GM21529 (cell line): Measurements from ENCODE around the gene TTLL11.
A peak's percentile ranks its signal among the peaks of the same experiment; 100 is the strongest.
"Not testable (repeated sequence)": the region's sequence is repeated elsewhere in the genome, so short reads cannot be mapped to it uniquely, and the experiment has no call there.

Experiments
- ATAC-seq: cut with Tn5 transposase; IDR thresholded peaks from one replicate; pipeline ENCODE4 v1.9.1; 2021; ENCODE audit not compliant: unreplicated experiment

Gene TTLL11

GRCh38 chr9:122125509-122126330, 32.6 kb upstream of the TTLL11 start:
- no peak for ATAC-seq

DNA sequence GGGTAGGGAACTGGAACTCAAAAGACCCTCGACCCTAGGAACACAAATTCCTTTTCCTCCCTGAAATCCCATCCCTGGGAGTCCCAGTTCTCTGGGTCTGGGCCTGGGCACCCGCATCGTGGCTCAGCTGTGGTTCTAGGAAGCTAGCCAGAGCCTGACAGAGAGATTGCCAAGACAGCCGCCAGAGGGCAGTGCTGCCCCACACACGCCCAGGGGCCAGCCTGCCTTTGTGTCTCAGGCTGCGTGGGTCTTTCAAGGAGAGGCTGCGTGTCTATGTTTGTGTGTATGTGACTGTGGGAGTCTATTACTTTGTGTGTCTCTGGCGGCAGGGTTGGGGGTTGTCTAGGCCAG, 32.0 kb upstream of the TTLL11 start:
- peak; percentile 59 for ATAC-seq

DNA sequence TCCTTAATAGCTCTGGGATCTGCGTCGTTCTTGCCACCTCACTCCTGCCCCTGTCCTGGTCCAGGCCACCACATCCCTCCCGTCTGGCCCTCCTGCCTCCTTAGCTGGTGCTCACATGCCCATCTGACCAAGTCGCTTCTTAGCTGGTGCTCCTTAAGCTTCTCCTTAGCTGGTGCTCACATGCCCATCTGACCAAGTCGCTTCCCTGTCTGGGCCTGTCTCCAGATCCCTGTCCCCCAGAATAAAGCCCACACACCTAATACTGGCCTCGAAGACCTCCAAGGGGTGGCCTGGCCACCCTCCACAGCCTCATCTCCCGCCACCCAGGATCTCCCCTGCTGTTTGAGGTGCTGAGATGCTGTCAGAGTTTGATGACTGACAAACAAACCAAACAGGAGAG, 31.4 kb upstream of the TTLL11 start:
- ATAC-seq: no peak

- no peak for ATAC-seq
Observed at GRCh38 chr9:122124048-122124447, 30.9 kb upstream of the TTLL11 start.

- ATAC-seq: no peak
Observed at GRCh38 chr9:122122903-122123632, 30.0 kb upstream of the TTLL11 start.

- no peak for ATAC-seq
Observed at GRCh38 chr9:122122468-122122867, 29.4 kb upstream of the TTLL11 start.

GRCh38 chr9:122121931-122122330, 28.8 kb upstream of the TTLL11 start:
- no peak for ATAC-seq

- ATAC-seq: no peak
Observed at GRCh38 chr9:122121391-122121790, 28.3 kb upstream of the TTLL11 start.

- no peak for ATAC-seq
Observed at GRCh38 chr9:122120316-122121071, 27.4 kb upstream of the TTLL11 start.

DNA sequence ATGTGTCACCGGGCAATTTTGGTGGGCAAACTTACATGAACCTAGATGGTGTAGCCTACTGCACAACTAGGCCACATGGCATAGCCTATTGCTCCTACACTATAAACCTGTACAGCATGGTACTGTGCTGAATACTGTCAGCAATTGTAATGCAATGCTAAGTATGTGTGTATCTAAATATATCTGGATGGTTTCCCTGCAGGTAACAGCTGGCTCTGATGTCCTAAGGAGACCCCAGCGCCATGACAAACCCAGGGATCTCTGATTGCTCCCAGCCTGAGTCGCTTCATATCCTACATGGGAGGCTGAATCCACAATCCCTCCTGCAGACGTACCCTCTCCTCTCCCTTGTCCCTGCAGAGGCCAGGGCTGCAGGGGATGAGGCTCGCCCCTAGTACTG, 26.6 kb upstream of the TTLL11 start:
- no peak for ATAC-seq

GRCh38 chr9:122119166-122119521, 26.0 kb upstream of the TTLL11 start:
- no peak for ATAC-seq

GRCh38 chr9:122118343-122119165, 25.4 kb upstream of the TTLL11 start:
- ATAC-seq: no peak

- ATAC-seq: not testable (repeated sequence)
Observed at GRCh38 chr9:122117241-122117640, 24.1 kb upstream of the TTLL11 start.

DNA sequence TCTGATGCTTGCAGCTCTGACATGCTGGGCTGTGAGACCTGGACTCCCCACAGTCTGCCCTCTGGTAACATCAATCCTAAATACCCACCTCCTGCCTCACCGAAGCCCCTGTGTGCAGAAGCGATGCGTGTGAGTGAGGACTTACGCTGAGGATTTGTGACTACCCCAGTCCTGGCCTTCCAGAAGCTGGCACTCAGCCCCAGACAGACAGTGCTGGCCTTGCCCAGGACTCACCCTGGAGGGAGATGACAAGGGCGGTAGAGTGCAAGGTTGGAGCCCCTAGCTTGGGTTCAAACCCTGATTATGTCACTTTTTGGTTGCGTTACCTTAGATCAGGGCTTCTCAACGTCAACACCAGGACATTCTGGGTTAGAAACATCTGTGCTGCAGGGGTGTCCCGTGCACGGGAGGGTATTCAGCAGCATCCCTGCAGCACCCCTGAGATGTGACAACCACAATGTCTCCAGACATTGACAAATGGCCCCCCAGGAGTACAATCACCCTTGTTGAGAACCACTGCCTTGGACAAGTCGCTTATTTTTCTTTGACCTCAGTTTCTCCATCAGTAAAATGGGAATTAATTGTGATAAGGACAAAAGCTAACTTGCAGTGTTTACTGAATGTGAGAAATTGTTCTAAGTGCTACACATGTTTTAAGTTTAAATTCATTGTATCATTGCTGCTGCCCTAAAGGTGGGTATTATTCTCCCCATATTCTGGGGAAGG, 23.5 kb upstream of the TTLL11 start:
- no peak for ATAC-seq

DNA sequence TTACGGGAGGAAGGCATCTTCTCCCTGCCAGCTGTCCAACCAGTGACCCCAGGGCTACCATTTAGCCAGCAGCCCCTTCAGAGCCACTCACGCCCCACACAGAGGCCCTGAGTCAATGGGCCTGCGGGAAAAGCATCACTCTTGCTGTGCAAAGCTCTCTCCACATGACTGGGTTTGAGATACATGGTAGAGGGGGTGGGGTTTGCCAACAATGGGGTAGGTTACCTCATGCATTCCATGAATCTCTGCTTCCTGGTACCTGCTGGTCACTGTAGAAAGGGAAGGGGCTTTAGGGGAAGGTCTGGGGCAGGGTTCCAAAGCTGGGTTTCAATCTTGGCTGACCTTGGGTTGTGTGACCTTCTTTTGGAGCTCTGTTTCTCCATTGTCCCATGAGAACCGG, 22.9 kb upstream of the TTLL11 start:
- ATAC-seq: no peak

DNA sequence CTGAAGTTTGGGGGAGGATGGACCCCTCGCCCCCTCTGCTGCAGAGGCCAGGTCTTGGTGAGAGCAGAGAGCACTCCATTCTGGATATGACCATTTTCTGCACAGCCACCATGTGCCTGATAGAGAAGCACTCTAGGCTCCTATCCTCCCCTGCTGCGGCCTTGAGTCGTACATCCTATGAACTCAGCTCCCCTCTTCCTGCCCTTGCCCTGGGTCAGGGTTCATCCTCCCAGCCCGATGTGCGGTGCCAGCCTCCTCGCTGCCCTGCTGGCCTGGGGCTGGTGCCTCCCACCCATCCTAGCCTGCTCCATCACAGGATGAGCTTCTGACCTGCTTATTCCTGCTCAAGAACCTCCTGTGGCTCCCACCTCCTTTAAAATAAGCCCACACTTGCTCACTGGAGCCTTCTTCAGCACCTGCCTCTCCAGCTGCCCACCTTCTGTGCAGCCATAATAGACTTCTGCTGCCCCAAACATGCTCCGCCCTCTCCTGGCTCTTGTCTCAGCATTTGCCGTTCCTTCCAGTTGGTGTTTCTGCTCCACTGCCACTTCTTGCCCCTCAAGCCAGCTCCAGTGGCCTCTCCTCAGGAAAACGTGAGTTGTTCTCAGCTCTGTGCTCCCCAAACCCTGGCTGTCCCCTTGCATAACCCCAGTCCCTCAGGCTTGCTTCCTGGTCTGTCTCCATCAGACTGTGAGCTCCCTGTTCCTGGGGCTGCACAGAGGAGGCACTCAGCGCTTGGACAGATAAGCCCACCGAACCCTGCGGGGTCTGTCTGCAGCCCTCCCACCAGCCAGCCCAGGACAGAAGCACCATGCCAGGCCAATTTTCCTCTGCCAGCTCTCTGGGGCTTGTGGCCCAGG, 22.3 kb upstream of the TTLL11 start:
- ATAC-seq: no peak

DNA sequence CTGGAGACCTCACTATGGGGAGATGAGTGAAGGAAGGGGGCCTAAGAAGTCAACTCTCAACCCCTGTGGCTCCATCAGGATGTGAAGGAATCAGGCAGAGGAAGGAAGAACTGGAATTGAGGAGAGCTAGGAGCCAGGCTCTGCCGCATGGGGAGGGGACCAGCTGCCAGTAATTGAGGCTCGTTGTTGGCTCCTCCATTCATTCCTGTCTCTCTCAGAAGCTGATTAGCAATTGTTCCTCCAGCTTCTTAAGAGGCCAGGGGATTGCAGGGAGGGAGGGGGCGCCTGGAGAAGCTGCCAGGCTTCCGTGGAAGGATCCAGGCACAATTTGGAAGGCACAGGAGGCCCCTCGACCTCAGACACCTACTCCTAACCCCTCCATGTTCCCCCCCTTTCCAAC, 20.5 kb upstream of the TTLL11 start:
- ATAC-seq: no peak

GRCh38 chr9:122112238-122112637, 19.1 kb upstream of the TTLL11 start:
- no peak for ATAC-seq

GRCh38 chr9:122111413-122112085, 18.4 kb upstream of the TTLL11 start:
- no peak for ATAC-seq
